H1 (cell line): ENCODE results near the gene EMX2. TPM values are rescaled to one million over a fixed set of nuclear protein-coding genes. Genes with fewer than 3 reads are reported as not detected.

Experiments used
- CTCF ChIA-PET: fragments of 300-600 bp; sonication (Branson Sonifier 250); formaldehyde crosslinking; loops from one replicate; lab custom pipeline; 2021; ENCODE audit not compliant: partially characterized antibody; lab: Charles Lee
- POLR2A ChIA-PET: fragments of 300-600 bp; sonication (Branson Sonifier 250); formaldehyde crosslinking; loops from one replicate; lab custom pipeline; 2021; ENCODE audit warnings: inconsistent platforms; ENCODE audit not compliant: partially characterized antibody; lab: Charles Lee
- DNase-seq, 2 experiments: peaks; one replicate each; pipeline versions ENCODE4 v3.0.0 to v3.0.0-alpha.2; 2010 to 2022; ENCODE audit warnings: low spot score in 2 of 2, low read depth in 1 of 2, mixed read lengths in 1 of 2
- FAIRE-seq: peaks from 2 replicates; lab custom pipeline; 2011; peaks lifted over from hg19 to GRCh38; lab: Jason Lieb, UNC
- H2AFZ ChIP-seq: 2 replicates; pipeline ENCODE4 v1.8.1; 2012; ENCODE audit warnings: low read length, inconsistent platforms
- H2AK5ac ChIP-seq: 2 replicates; pipeline ENCODE4 v1.6.1; 2013; ENCODE audit warnings: low read depth, low read length
- H2BK120ac ChIP-seq: replicated peaks from 2 replicates; pipeline ENCODE3; 2013; ENCODE audit warnings: low read depth, low read length, inconsistent platforms
- H2BK12ac ChIP-seq: 2 replicates; pipeline ENCODE4 v1.6.1; 2013; ENCODE audit warnings: low read depth, low read length
- H2BK15ac ChIP-seq: 2 replicates; pipeline ENCODE4 v1.6.1; 2013; ENCODE audit warnings: low read length
- H2BK20ac ChIP-seq: 2 replicates; pipeline ENCODE4 v1.6.1; 2013; ENCODE audit warnings: low read length
- H2BK5ac ChIP-seq: 2 replicates; pipeline ENCODE4 v1.6.1; 2013; ENCODE audit warnings: low read depth, low read length
- H3K14ac ChIP-seq: 2 replicates; pipeline ENCODE4 v1.6.1; 2013; ENCODE audit warnings: inconsistent platforms; ENCODE audit not compliant: insufficient read length
- H3K18ac ChIP-seq: 2 replicates; pipeline ENCODE4 v1.6.1; 2013; ENCODE audit warnings: low read length; ENCODE audit errors: extremely low read depth
- H3K23ac ChIP-seq: 2 replicates; pipeline ENCODE4 v1.6.1; 2013; ENCODE audit warnings: inconsistent platforms; ENCODE audit not compliant: insufficient read length
- H3K23me2 ChIP-seq: 2 replicates; pipeline ENCODE4 v1.6.1; 2013; ENCODE audit warnings: low read depth, low read length
- H3K27ac ChIP-seq: 2 replicates; pipeline ENCODE4 v1.6.1; 2011; ENCODE audit warnings: low read depth, low read length, inconsistent platforms
- H3K27me3 ChIP-seq, 4 experiments: replicated peaks in 1 of 4; 1 replicate in 1 of 4; 2 replicates in 3 of 4; pipeline versions ENCODE4 v1.6.1 to v1.8.1; 2011 to 2013; ENCODE audit warnings: low read length in 3 of 4, mild to moderate bottlenecking in 3 of 4, inconsistent platforms in 2 of 4, mixed read lengths in 2 of 4, moderate library complexity in 1 of 4; ENCODE audit not compliant: control insufficient read depth in 3 of 4, insufficient read depth in 3 of 4; ENCODE audit errors: extremely low read depth in 1 of 4
- H3K36me3 ChIP-seq, 4 experiments: 2 replicates each; pipeline versions ENCODE4 v1.6.1 to v1.8.1; 2011 to 2013; ENCODE audit warnings: mild to moderate bottlenecking in 4 of 4, low read length in 3 of 4, moderate library complexity in 2 of 4, control low read depth in 1 of 4, inconsistent platforms in 1 of 4; ENCODE audit not compliant: insufficient read depth in 4 of 4, control insufficient read depth in 2 of 4
- H3K4ac ChIP-seq: replicated peaks from 2 replicates; pipeline ENCODE3; 2013; ENCODE audit warnings: low read length, low read depth, mixed read lengths, inconsistent platforms; ENCODE audit not compliant: insufficient read length
- H3K4me1 ChIP-seq, 4 experiments: replicated peaks in 1 of 4; 1 replicate in 1 of 4; 2 replicates in 3 of 4; pipeline versions ENCODE4 v1.6.1 to v1.8.1; 2011 to 2013; ENCODE audit warnings: low read length in 3 of 4, inconsistent platforms in 2 of 4, mixed read lengths in 1 of 4; ENCODE audit not compliant: insufficient read depth in 4 of 4, control insufficient read depth in 3 of 4
- H3K4me2 ChIP-seq, 2 experiments: 2 replicates each; pipeline versions ENCODE4 v1.6.1 to v1.8.1; 2011 to 2013; ENCODE audit warnings: low read depth in 2 of 2, low read length in 2 of 2, control low read depth in 1 of 2, inconsistent platforms in 1 of 2, mild to moderate bottlenecking in 1 of 2; ENCODE audit not compliant: insufficient read depth in 1 of 2
- H3K4me3 ChIP-seq, 4 experiments: fragments of 200-600, 300-600 bp in 1 of 4; sonication (generic), shearing (Covaris generic), sonication (Bioruptor Twin) in 1 of 4; 2 replicates each; pipeline versions ENCODE4 v1.5.1 to v1.8.1; 2011 to 2016; ENCODE audit warnings: low read length in 4 of 4, low read depth in 3 of 4, control low read depth in 2 of 4, inconsistent platforms in 2 of 4, mild to moderate bottlenecking in 2 of 4, mixed read lengths in 1 of 4, moderate library complexity in 1 of 4; ENCODE audit not compliant: insufficient read depth in 2 of 4; ENCODE audit errors: extremely low read depth in 1 of 4
- H3K56ac ChIP-seq: replicated peaks from 2 replicates; pipeline ENCODE3; 2013; ENCODE audit warnings: low read depth, mild to moderate bottlenecking, mixed read lengths, low read length, inconsistent platforms; ENCODE audit not compliant: insufficient read length
- H3K79me1 ChIP-seq: 2 replicates; pipeline ENCODE4 v1.6.1; 2013; ENCODE audit warnings: low read depth, low read length, control low read depth
- H3K79me2 ChIP-seq, 2 experiments: 2 replicates each; pipeline versions ENCODE4 v1.6.1 to v1.8.1; 2012 to 2013; ENCODE audit warnings: low read length in 2 of 2, mild to moderate bottlenecking in 2 of 2, inconsistent platforms in 1 of 2; ENCODE audit not compliant: insufficient read depth in 2 of 2, control insufficient read depth in 1 of 2
- H3K9ac ChIP-seq, 4 experiments: replicated peaks in 1 of 4; 1 replicate in 1 of 4; 2 replicates in 3 of 4; pipeline versions ENCODE4 v1.6.1 to v1.8.1; 2011 to 2013; ENCODE audit warnings: low read depth in 3 of 4, low read length in 3 of 4, control low read depth in 2 of 4, mild to moderate bottlenecking in 2 of 4, moderate library complexity in 2 of 4, inconsistent platforms in 1 of 4; ENCODE audit errors: extremely low read depth in 1 of 4
- H3K9me3 ChIP-seq, 2 experiments: 2 replicates each; pipeline versions ENCODE4 v1.6.1 to v1.8.1; 2012 to 2013; ENCODE audit warnings: mild to moderate bottlenecking in 2 of 2, moderate library complexity in 2 of 2, control low read depth in 1 of 2, inconsistent platforms in 1 of 2, low read depth in 1 of 2, low read length in 1 of 2, mixed read lengths in 1 of 2; ENCODE audit not compliant: insufficient read depth in 2 of 2
- H4K20me1 ChIP-seq, 2 experiments: replicated peaks in 1 of 2; 2 replicates each; pipeline versions ENCODE3 to v1.8.1; 2011 to 2013; ENCODE audit warnings: inconsistent platforms in 2 of 2, low read length in 2 of 2, mild to moderate bottlenecking in 1 of 2; ENCODE audit not compliant: insufficient read depth in 2 of 2, control insufficient read depth in 1 of 2
- H4K5ac ChIP-seq: 2 replicates; pipeline ENCODE4 v1.6.1; 2013; ENCODE audit warnings: low read length, low read depth, mixed read lengths, inconsistent platforms; ENCODE audit not compliant: insufficient read length
- H4K8ac ChIP-seq: 2 replicates; pipeline ENCODE4 v1.8.0; 2013; ENCODE audit warnings: mild to moderate bottlenecking, moderate library complexity, low read length, inconsistent platforms; ENCODE audit not compliant: insufficient read depth; ENCODE audit errors: extremely low read depth
- H4K91ac ChIP-seq: replicated peaks from 2 replicates; pipeline ENCODE3; 2013; ENCODE audit warnings: low read length, mixed read lengths, inconsistent platforms; ENCODE audit not compliant: insufficient read length
- BCL11A ChIP-seq, 2 experiments: IDR thresholded peaks; one replicate each; pipeline ENCODE4 v1.6.1; 2011; ENCODE audit warnings: low read depth in 2 of 2, low read length in 2 of 2, mild to moderate bottlenecking in 2 of 2
- CHD1 ChIP-seq: IDR thresholded peaks from 2 replicates; pipeline ENCODE4 v1.6.1; 2012; ENCODE audit warnings: low read depth, low read length, improper control_type of control experiment
- EZH2 ChIP-seq: fragments of 200-600 bp; sonication (generic); IDR thresholded peaks from 2 replicates; pipeline ENCODE4 v1.7.1; 2012; ENCODE audit warnings: low read depth, mild to moderate bottlenecking, moderate library complexity, low read length, inconsistent platforms; ENCODE audit not compliant: severe bottlenecking
- GABPA ChIP-seq: IDR thresholded peaks from 2 replicates; pipeline ENCODE4 v1.6.1; 2011; ENCODE audit warnings: mild to moderate bottlenecking, low read length, moderate library complexity, borderline replicate concordance; ENCODE audit not compliant: insufficient read depth
- KDM1A ChIP-seq: fragments of 200-600, 300-600 bp; sonication (generic); IDR thresholded peaks from 2 replicates; pipeline ENCODE4 v1.7.1; 2016; ENCODE audit warnings: mild to moderate bottlenecking, low read length, borderline replicate concordance
- MAFK ChIP-seq: IDR thresholded peaks from 2 replicates; pipeline ENCODE4 v1.6.1; 2012; ENCODE audit warnings: low read depth, mild to moderate bottlenecking, improper control_type of control experiment, low read length
- NRF1 ChIP-seq: IDR thresholded peaks from 2 replicates; pipeline ENCODE4 v1.6.1; 2011; ENCODE audit warnings: mild to moderate bottlenecking, low read depth, low read length, improper control_type of control experiment
- PHF8 ChIP-seq: fragments of 200-600 bp; sonication (generic); conservative IDR thresholded peaks from 2 replicates; pipeline ENCODE4 v1.7.1; 2012; ENCODE audit warnings: low read depth, mild to moderate bottlenecking, inconsistent platforms, low read length, moderate library complexity
- POU5F1 ChIP-seq: IDR thresholded peaks from 2 replicates; pipeline ENCODE4 v1.6.1; 2011; ENCODE audit warnings: low read depth, mild to moderate bottlenecking, low read length, moderate library complexity
- RAD21 ChIP-seq, 2 experiments: IDR thresholded peaks in 1 of 2; conservative IDR thresholded peaks in 1 of 2; 2 replicates each; pipeline ENCODE4 v1.6.1; 2011; ENCODE audit warnings: low read depth in 2 of 2, low read length in 2 of 2, improper control_type of control experiment in 1 of 2, inconsistent platforms in 1 of 2, mild to moderate bottlenecking in 1 of 2, moderate library complexity in 1 of 2
- WGBS, 2 experiments: shearing (Covaris generic) in 1 of 2; methylation state at CpG; one replicate each; pipeline versions ENCODE4 v1.1.6 to v1.1.7; 2013 to 2015; ENCODE audit warnings: low lambda C conversion rate in 2 of 2, mixed read lengths in 2 of 2, inconsistent platforms in 1 of 2, low coverage in 1 of 2, missing lambda C conversion rate in 1 of 2; ENCODE audit not compliant: insufficient replicate concordance in 2 of 2, insufficient coverage in 1 of 2, insufficient read length in 1 of 2; ENCODE audit errors: extremely low coverage in 1 of 2, missing lambda C conversion rate in 1 of 2; 5-methylcytosine and 5-hydroxymethylcytosine counted together
- polyA plus RNA-seq, 7 experiments: library from polyadenylated mRNA; depleted of rRNA in 3 of 7; stranded (reverse) in 5 of 7; unstranded in 2 of 7; fragments of >200 nt in 5 of 7; fragments of 200-250 nt in 2 of 7; gene quantifications; 1 replicate in 5 of 7; 2 replicates in 1 of 7; 4 replicates in 1 of 7; pipeline versions ENCODE4 v1.2.1 to v1.2.3, GENCODE V29; 2011 to 2013; ENCODE audit warnings: missing spikeins in 2 of 7, mixed read lengths in 2 of 7
- total RNA-seq: library from RNA; stranded (reverse); fragmentation: NEBNext Ultra II Directional; extraction: Animal tissue kit (Norgen Biotek cat#: 25700); gene quantifications from 2 replicates; pipeline ENCODE4 v1.2.1, GENCODE V29; 2021

EMX2 gene
- total and polyA plus RNA-seq, 2 of the 8 experiments (the other 6 are each of a cell fraction or from before 2014, with no cell fraction given), result not detected

DNA sequence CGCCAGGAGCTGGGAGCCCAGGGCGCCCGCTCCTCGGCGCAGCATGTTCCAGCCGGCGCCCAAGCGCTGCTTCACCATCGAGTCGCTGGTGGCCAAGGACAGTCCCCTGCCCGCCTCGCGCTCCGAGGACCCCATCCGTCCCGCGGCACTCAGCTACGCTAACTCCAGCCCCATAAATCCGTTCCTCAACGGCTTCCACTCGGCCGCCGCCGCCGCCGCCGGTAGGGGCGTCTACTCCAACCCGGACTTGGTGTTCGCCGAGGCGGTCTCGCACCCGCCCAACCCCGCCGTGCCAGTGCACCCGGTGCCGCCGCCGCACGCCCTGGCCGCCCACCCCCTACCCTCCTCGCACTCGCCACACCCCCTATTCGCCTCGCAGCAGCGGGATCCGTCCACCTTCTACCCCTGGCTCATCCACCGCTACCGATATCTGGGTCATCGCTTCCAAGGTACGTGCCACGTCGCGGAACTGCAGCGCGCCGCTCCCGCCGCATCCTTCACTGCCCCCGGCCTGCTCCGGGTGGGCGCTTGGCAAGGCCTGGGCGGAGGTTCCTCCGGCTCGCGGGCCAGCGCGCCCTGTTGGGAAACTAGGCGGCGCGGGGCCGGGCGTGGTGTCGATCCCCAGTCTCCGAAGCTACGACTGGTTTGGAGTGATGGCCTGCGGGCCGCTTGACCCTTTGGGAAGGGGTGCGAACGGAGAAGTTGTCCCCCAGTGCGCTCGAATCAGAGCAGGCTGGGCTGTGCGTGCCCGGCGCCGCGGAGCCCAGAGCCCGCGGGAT lies 868 bp downstream of the EMX2 start:
- no peaks in the 10 kb centered on the region; a peak in 1 of 8 replicates for H3K36me3 ChIP-seq
- no peak overlapping the region; the same call in 1 of the 2 replicates for H2BK5ac ChIP-seq
- H2BK20ac ChIP-seq, result no peak overlapping the region
- H2BK120ac ChIP-seq, result no peak overlapping the region
- no peak overlapping the region for H3K23ac ChIP-seq
- POLR2A ChIA-PET, result interaction anchor here (0.9 kb wide), 1 partner anchor 9 kb away, joined by 3 read pairs; no protein-coding TSS in a partner anchor
- DNase-seq (peak in 1 of 2 experiments; percentile 80), FAIRE-seq (no peak)
- H3K9ac ChIP-seq, result no peak overlapping the region
- H3K4me3 ChIP-seq, result peak overlapping the region; percentile 18 to 62 (median 36)
- H3K9me3 ChIP-seq, result no peaks in the 10 kb centered on the region
- CTCF ChIA-PET, result interaction anchor here (1.1 to 7.6 kb wide), 3 partner anchors 9 to 43 kb away, joined by 4 to 84 read pairs (median 13); no protein-coding TSS in a partner anchor
- H3K23me2 ChIP-seq, result peaks cover 6% of the 10 kb centered on the region; the same call in 1 of the 2 replicates
- H2AFZ ChIP-seq, result no peak overlapping the region; the same call in 1 of the 2 replicates
- peak overlapping the region; percentile 84; the same call in 1 of the 2 replicates for H2BK12ac ChIP-seq
- 1% methylated on average over 59 of the region's 90 CpGs; no CpG with 5 or more reads in 1 of the 2 experiments for WGBS, 2 experiments
- no peak overlapping the region for H2AK5ac ChIP-seq
- 0 out of 2 replicates have a peak overlapping the region, but pooled peaks have one; percentile 42 for H4K8ac ChIP-seq
- no peak overlapping the region for H4K5ac ChIP-seq
- no peaks in the 10 kb centered on the region for H3K79me1 ChIP-seq
- H3K27ac ChIP-seq, result no peak overlapping the region
- H2BK15ac ChIP-seq, result no peak overlapping the region
- peaks cover 0 to 37% (median 19%) of the 10 kb centered on the region in 4 experiments; a peak in 6 of 7 replicates for H3K4me1 ChIP-seq
- no peak overlapping the region for H3K14ac ChIP-seq
- H3K27me3 ChIP-seq, result peaks cover 92 to 99% (median 97%) of the 10 kb centered on the region in 4 experiments
- H4K91ac ChIP-seq, result no peak overlapping the region
- no peaks in the 10 kb centered on the region for H3K79me2 ChIP-seq
- H4K20me1 ChIP-seq, result peaks cover 38 to 43% of the 10 kb centered on the region in 2 experiments
- no peak overlapping the region for H3K4ac ChIP-seq
- H3K4me2 ChIP-seq, result peak overlapping the region; percentile 83 to 84
- H3K18ac ChIP-seq, result peak overlapping the region; percentile 78; the same call in 1 of the 2 replicates
- no peak overlapping the region for H3K56ac ChIP-seq
- TF ChIP-seq PHF8 (no peak), NRF1 (no peak), KDM1A (no peak), CHD1 (no peak), RAD21 (IDR thresholded peaks at IDR 0.05 in 1 of 2, conservative IDR thresholded peaks at IDR 0.05 in 1 of 2; ENCODE audit: low read depth in 2 of 2, low read length in 2 of 2) (no peak), BCL11A (IDR thresholded peaks at IDR 0.05; ENCODE audit: low read depth in 2 of 2, low read length in 2 of 2) (no peak), GABPA (no peak), POU5F1 (no peak), MAFK (no peak), EZH2 (peak; percentile 92)
